GM15510 (cell line): Measurements from ENCODE around the gene NXPH1.

Source experiments
- POLR2A ChIP-seq: IDR thresholded peaks from 3 replicates; pipeline ENCODE4 v1.6.1; 2011; ENCODE audit warnings: borderline replicate concordance; ENCODE audit not compliant: insufficient read length; ENCODE audit errors: extremely low read depth

The NXPH1 gene

GRCh38 chr7:8753355-8753754, 319.9 kb downstream of the NXPH1 start:
- TF ChIP-seq POLR2A = no peak

- no peak for TF ChIP-seq POLR2A
Measured at GRCh38 chr7:8761731-8762130, 328.3 kb downstream of the NXPH1 start.

GRCh38 chr7:8762803-8763202, 329.4 kb downstream of the NXPH1 start:
- TF ChIP-seq POLR2A = no peak

- TF ChIP-seq POLR2A = no peak
Measured at GRCh38 chr7:8765374-8765773, 332.0 kb downstream of the NXPH1 start.

GRCh38 chr7:8773518-8773917, 340.1 kb downstream of the NXPH1 start:
- no peak for TF ChIP-seq POLR2A

GRCh38 chr7:8778459-8778858, 345.1 kb downstream of the NXPH1 start:
- TF ChIP-seq POLR2A = no peak

DNA sequence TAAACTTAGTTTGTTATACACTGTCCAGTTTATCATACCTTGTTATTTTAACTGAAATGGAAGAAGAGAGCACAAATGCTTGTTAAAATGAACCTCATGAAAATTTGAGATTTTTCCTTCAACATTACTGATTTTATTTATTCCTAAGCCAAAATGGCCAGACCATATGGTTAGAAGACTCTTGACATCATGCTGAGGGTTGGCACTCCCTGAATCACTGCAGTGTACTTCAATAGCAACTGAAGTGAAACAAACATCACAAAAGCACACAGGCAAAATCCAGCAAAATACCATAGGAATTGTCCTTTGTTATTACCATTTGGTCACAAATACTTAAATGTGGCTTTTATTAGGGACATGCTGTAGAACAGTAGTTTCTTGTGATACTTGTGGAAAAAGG, 347.8 kb downstream of the NXPH1 start:
- TF ChIP-seq POLR2A = no peak

- TF ChIP-seq POLR2A = no peak
Measured at GRCh38 chr7:8783229-8783628, 349.8 kb downstream of the NXPH1 start.

GRCh38 chr7:8785081-8785480, 351.7 kb downstream of the NXPH1 start:
- TF ChIP-seq POLR2A = no peak

DNA sequence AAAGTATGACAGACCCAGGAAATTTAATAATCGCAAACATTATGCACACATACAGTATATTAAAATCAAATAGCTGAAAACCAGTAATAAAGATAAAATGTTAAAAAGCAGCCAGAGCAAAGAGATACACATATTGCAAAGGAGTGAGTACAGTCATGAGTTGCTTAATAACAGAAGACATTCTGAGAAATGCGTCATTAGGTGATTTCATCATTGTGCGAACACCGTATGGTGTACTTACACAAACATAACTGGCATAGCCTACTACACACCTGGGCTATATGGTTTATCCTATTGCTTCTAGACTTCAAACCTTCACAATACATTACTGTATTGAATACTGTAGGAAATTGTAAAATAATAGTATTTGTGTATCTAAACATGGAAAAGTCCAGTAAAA, 367.6 kb downstream of the NXPH1 start:
- TF ChIP-seq POLR2A = no peak
